ENCODE measurements around the gene HES7. TPM values are rescaled to one million over a fixed set of nuclear protein-coding genes. Genes with fewer than 3 reads are reported as not detected.
A peak's percentile ranks its signal among the peaks of the same experiment; 100 is the strongest.

HES7 gene
- total and polyA plus RNA-seq, 4 donors: not detected

GRCh38 chr17:8109661-8110455 is 14.0 kb downstream of the HES7 start:
- TF ChIP-seq TAF1 (conservative IDR thresholded peaks at IDR 0.05) (no peak), CTCF (IDR thresholded peaks at IDR 0.05; ENCODE audit: low read depth, low read length, missing input control) (peak; percentile 58), NR2F2 (IDR thresholded peaks at IDR 0.05) (no peak), ATF3 (IDR thresholded peaks at IDR 0.05) (no peak), FOXA2 (IDR thresholded peaks at IDR 0.05) (no peak), HNF4A (conservative IDR thresholded peaks at IDR 0.05) (no peak), ZBTB33 (IDR thresholded peaks at IDR 0.05) (no peak), EGR1 (IDR thresholded peaks at IDR 0.05; ENCODE audit: low read depth in 2 of 2) (no peak), SP1 (IDR thresholded peaks at IDR 0.05) (no peak), REST (IDR thresholded peaks at IDR 0.05) (no peak), HNF4G (IDR thresholded peaks at IDR 0.05) (no peak), RAD21 (IDR thresholded peaks at IDR 0.05) (peak in 1 of 2 donors; percentile 72), GABPA (IDR thresholded peaks at IDR 0.05 in 1 of 2, conservative IDR thresholded peaks at IDR 0.05 in 1 of 2) (no peak)
- Histone ChIP-seq H3K36me3 (ENCODE audit: control insufficient read depth in 4 of 4, insufficient read depth in 3 of 4, low read depth in 1 of 4, low read length in 3 of 4) (no peaks in the 10 kb centered on the region), H3K27ac (ENCODE audit: low read depth in 1 of 2, low read length in 2 of 2) (no peak overlapping the region), H3K9ac (ENCODE audit: low read depth in 1 of 2, low read length in 2 of 2) (no peak overlapping the region), H3K27me3 (ENCODE audit: control insufficient read depth in 4 of 4, insufficient read depth in 4 of 4, low read length in 3 of 4) (peaks cover 2 to 10% (median 5%) of the 10 kb centered on the region in 4 donors), H3K4me1 (ENCODE audit: control insufficient read depth in 4 of 4, insufficient read depth in 4 of 4, low read length in 3 of 4) (peaks cover 3 to 8% (median 5%) of the 10 kb centered on the region in 4 donors), H3K9me3 (ENCODE audit: control insufficient read depth in 4 of 4, low read length in 3 of 4) (no peaks in the 10 kb centered on the region), H3K4me3 (ENCODE audit: low read depth in 1 of 3, low read length in 3 of 3) (peak overlapping the region in 1 of 3 donors; percentile 18)
- 9% methylated on average over 63 of the region's 63 CpGs for WGBS
- peak; percentile 75 for DNase-seq (ENCODE audit: low spot score)
